ENCODE data around the gene RABGAP1. TPM values are rescaled to one million over a fixed set of nuclear protein-coding genes. Genes with fewer than 3 reads are reported as not detected.

RABGAP1 gene
- total RNA-seq, 1 experiment from 2014 or later: 55.4 TPM

DNA sequence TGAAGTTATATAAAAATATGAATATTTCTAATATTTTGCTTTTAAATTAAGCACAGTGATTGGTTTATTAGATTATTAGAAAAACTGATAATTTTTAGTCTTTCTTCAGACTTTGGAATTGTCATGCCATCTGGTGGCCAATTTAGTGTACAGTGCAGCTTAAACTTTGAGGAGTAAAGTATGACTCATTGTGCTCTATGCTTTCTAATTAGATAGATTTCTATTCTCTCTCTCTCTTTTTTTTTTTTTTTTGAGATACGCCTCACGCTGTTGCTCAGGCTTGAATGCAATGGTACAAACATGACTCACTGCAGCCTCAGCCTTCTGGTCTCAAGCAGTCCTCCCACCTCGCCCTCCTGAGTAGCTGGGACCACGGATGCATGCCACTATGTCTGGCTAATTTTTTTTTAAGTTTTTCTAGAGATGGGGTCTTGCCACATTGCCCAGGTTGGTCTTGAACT is 50.6 kb downstream of the RABGAP1 start:
- Histone ChIP-seq H3K4me3 (ENCODE audit: low read depth, low read length) (no peak overlapping the region), H3K9me3 (no peaks in the 10 kb centered on the region), H3K4me1 (no peaks in the 10 kb centered on the region), H3K36me3 (ENCODE audit: control insufficient read depth, insufficient read depth, low read length) (peaks cover 1% of the 10 kb centered on the region; the same call in 1 of the 2 replicates), H3K27me3 (replicated peaks; ENCODE audit: control insufficient read depth, insufficient read depth, low read length) (no peaks in the 10 kb centered on the region)
- TF ChIP-seq, protein P1, sequence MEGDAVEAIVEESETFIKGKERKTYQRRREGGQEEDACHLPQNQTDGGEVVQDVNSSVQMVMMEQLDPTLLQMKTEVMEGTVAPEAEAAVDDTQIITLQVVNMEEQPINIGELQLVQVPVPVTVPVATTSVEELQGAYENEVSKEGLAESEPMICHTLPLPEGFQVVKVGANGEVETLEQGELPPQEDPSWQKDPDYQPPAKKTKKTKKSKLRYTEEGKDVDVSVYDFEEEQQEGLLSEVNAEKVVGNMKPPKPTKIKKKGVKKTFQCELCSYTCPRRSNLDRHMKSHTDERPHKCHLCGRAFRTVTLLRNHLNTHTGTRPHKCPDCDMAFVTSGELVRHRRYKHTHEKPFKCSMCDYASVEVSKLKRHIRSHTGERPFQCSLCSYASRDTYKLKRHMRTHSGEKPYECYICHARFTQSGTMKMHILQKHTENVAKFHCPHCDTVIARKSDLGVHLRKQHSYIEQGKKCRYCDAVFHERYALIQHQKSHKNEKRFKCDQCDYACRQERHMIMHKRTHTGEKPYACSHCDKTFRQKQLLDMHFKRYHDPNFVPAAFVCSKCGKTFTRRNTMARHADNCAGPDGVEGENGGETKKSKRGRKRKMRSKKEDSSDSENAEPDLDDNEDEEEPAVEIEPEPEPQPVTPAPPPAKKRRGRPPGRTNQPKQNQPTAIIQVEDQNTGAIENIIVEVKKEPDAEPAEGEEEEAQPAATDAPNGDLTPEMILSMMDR (IDR thresholded peaks at IDR 0.05; ENCODE audit: insufficient read depth in 1 of 2, low read depth in 1 of 2, low read length in 1 of 2, severe bottlenecking in 1 of 2, unreplicated experiment in 1 of 2): peak; percentile 47 to 59
- no peak overlapping the region for H3K27ac Mint-ChIP-seq (ENCODE audit: unreplicated experiment)
- H3K4me1 Mint-ChIP-seq (ENCODE audit: low read depth, unreplicated experiment): no peaks in the 10 kb centered on the region
- BruUV-seq (replicated peaks): no TSS peak
- H3K36me3 Mint-ChIP-seq (ENCODE audit: insufficient read depth, unreplicated experiment): peaks cover 52% of the 10 kb centered on the region
- POLR2A ChIA-PET: interaction anchor here (0.6 to 2.0 kb wide), 4 partner anchors 37 to 111 kb away, joined by 3 to 10 read pairs (median 4); partner anchors contain the start of genes RABGAP1 and ZBTB26
- H3K4me3 Mint-ChIP-seq (ENCODE audit: unreplicated experiment): no peak overlapping the region
- peak in 1 of 2 experiments; percentile 25 for DNase-seq
- intact Hi-C loops (cut with micrococcal nuclease; ENCODE audit: unreplicated experiment): loop anchor here (1.0 to 2.0 kb wide), 3 partner anchors 60 to 87 kb away; partner anchors contain the start of genes RC3H2, ZBTB26 and ZBTB6
- no peaks in the 10 kb centered on the region for H3K27me3 Mint-ChIP-seq (ENCODE audit: insufficient read depth, unreplicated experiment)
- H3K9me3 Mint-ChIP-seq (ENCODE audit: unreplicated experiment): no peaks in the 10 kb centered on the region
- CTCF ChIA-PET: interaction anchor here (0.7 to 1.2 kb wide), 6 partner anchors 18 to 358 kb away, joined by 3 to 12 read pairs (median 5); partner anchors contain the start of gene ZBTB6

DNA sequence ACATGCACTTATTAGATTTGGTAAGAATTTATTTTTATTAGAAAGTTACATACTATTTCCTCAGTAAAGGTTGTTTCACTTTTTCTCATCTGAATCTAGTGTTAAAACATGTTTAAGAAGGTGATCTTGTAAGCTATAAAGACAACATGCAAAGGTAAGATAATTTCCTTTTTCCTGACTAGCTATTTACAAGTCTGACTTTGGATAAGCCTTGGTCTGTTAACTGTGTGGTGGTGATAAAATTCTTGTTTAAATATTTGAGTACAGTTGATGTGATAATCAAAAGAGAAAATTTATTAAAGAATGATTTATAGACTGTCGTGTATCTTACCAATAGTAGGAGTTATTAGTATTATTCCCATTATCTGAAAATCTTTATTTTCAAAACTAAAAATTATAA is 55.8 kb downstream of the RABGAP1 start:
- peaks cover 5% of the 10 kb centered on the region; the same call in 1 of the 2 replicates for H3K4me1 ChIP-seq
- no peak for DNase-seq
- intact Hi-C loops (cut with micrococcal nuclease; ENCODE audit: unreplicated experiment): loop anchor here (5.0 kb wide), 1 partner anchor 351 kb away; no protein-coding TSS in a partner anchor
- no peak overlapping the region for H3K4me3 Mint-ChIP-seq (ENCODE audit: unreplicated experiment)
- ChIA-PET CTCF (no interaction called here), POLR2A (no interaction called here)
- H3K36me3 ChIP-seq (ENCODE audit: control insufficient read depth, insufficient read depth, low read length): no peaks in the 10 kb centered on the region; the same call in 1 of the 2 replicates
- H3K9me3 ChIP-seq: no peaks in the 10 kb centered on the region
- no peak overlapping the region for H3K27ac Mint-ChIP-seq (ENCODE audit: unreplicated experiment)
- H3K36me3 Mint-ChIP-seq (ENCODE audit: insufficient read depth, unreplicated experiment): peaks cover 59% of the 10 kb centered on the region
- H3K4me3 ChIP-seq (ENCODE audit: low read depth, low read length): no peak overlapping the region
- H3K9me3 Mint-ChIP-seq (ENCODE audit: unreplicated experiment): no peaks in the 10 kb centered on the region
- no peaks in the 10 kb centered on the region for H3K27me3 ChIP-seq (replicated peaks; ENCODE audit: control insufficient read depth, insufficient read depth, low read length)
- H3K27me3 Mint-ChIP-seq (ENCODE audit: insufficient read depth, unreplicated experiment): no peaks in the 10 kb centered on the region
- TF ChIP-seq, protein P1 (IDR thresholded peaks at IDR 0.05; ENCODE audit: insufficient read depth in 1 of 2, low read depth in 1 of 2, low read length in 1 of 2, severe bottlenecking in 1 of 2, unreplicated experiment in 1 of 2): no peak
- no TSS peak for BruUV-seq (replicated peaks)
- H3K4me1 Mint-ChIP-seq (ENCODE audit: low read depth, unreplicated experiment): peaks cover 11% of the 10 kb centered on the region

DNA sequence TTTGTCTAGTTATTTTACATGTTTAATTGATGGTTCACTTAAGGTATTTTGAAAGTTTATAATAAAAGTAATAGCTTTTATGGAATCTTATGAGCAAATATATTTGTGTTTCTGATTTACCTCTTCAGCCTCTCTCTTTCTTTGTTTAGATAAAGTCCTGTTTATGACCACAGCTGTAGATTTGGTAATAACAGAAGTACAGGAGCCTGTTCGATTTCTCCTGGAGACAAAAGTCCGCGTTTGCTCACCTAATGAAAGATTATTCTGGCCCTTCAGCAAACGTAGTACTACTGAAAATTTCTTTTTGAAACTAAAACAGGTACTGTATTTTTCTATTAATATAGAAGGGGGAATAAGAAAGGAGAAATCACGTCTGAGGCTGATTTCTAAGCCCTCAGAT is 57.6 kb downstream of the RABGAP1 start:
- no peak overlapping the region for H3K27ac Mint-ChIP-seq (ENCODE audit: unreplicated experiment)
- no peak for DNase-seq
- no peaks in the 10 kb centered on the region for H3K27me3 ChIP-seq (replicated peaks; ENCODE audit: control insufficient read depth, insufficient read depth, low read length)
- peaks cover 17% of the 10 kb centered on the region for H3K4me1 Mint-ChIP-seq (ENCODE audit: low read depth, unreplicated experiment)
- H3K36me3 ChIP-seq (ENCODE audit: control insufficient read depth, insufficient read depth, low read length): no peaks in the 10 kb centered on the region; the same call in 1 of the 2 replicates
- CTCF ChIA-PET: no interaction called here
- no TSS peak for BruUV-seq (replicated peaks)
- H3K9me3 Mint-ChIP-seq (ENCODE audit: unreplicated experiment): no peaks in the 10 kb centered on the region
- no peaks in the 10 kb centered on the region for H3K27me3 Mint-ChIP-seq (ENCODE audit: insufficient read depth, unreplicated experiment)
- H3K9me3 ChIP-seq: no peaks in the 10 kb centered on the region
- H3K4me1 ChIP-seq: peaks cover 5% of the 10 kb centered on the region; the same call in 1 of the 2 replicates
- intact Hi-C loops (cut with micrococcal nuclease; ENCODE audit: unreplicated experiment): loop anchor here (5.0 kb wide), 1 partner anchor 349 kb away; no protein-coding TSS in a partner anchor
- POLR2A ChIA-PET: interaction anchor here (1.1 kb wide), 1 partner anchor 93 kb away, joined by 3 read pairs; the partner anchor contains the start of gene RC3H2
- H3K4me3 Mint-ChIP-seq (ENCODE audit: unreplicated experiment): no peak overlapping the region
- no peak overlapping the region for H3K4me3 ChIP-seq (ENCODE audit: low read depth, low read length)
- H3K36me3 Mint-ChIP-seq (ENCODE audit: insufficient read depth, unreplicated experiment): peaks cover 62% of the 10 kb centered on the region
- TF ChIP-seq, protein P1 (IDR thresholded peaks at IDR 0.05; ENCODE audit: insufficient read depth in 1 of 2, low read depth in 1 of 2, low read length in 1 of 2, severe bottlenecking in 1 of 2, unreplicated experiment in 1 of 2): no peak
